PC-3 (cell line): Measurements from ENCODE around the gene B3GNT8.

Experiments used
- EZH2 ChIP-seq: fragments of 300-600 bp; sonication (generic); IDR thresholded peaks from one replicate; pipeline ENCODE4 v1.6.1; 2017; ENCODE audit warnings: antibody characterized with exemption, mild to moderate bottlenecking, low read length; ENCODE audit not compliant: unreplicated experiment
- TF ChIP-seq, protein P1 (sequence below): fragments of 300-600 bp; sonication (generic); conservative IDR thresholded peaks from 2 replicates; pipeline ENCODE4 v1.5.1; 2017; ENCODE audit warnings: antibody characterized with exemption, low read depth, mild to moderate bottlenecking, low read length

- TF ChIP-seq EZH2 = no peak
- TF ChIP-seq, protein P1, sequence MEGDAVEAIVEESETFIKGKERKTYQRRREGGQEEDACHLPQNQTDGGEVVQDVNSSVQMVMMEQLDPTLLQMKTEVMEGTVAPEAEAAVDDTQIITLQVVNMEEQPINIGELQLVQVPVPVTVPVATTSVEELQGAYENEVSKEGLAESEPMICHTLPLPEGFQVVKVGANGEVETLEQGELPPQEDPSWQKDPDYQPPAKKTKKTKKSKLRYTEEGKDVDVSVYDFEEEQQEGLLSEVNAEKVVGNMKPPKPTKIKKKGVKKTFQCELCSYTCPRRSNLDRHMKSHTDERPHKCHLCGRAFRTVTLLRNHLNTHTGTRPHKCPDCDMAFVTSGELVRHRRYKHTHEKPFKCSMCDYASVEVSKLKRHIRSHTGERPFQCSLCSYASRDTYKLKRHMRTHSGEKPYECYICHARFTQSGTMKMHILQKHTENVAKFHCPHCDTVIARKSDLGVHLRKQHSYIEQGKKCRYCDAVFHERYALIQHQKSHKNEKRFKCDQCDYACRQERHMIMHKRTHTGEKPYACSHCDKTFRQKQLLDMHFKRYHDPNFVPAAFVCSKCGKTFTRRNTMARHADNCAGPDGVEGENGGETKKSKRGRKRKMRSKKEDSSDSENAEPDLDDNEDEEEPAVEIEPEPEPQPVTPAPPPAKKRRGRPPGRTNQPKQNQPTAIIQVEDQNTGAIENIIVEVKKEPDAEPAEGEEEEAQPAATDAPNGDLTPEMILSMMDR = no peak
Measured at GRCh38 chr19:41399091-41399490, 28.1 kb downstream of the B3GNT8 start.
